WTC11 (cell line): ENCODE measurements around the gene BCO1. TPM values are rescaled to one million over a fixed set of nuclear protein-coding genes. Genes with fewer than 3 reads are reported as not detected.

Experiments
- ATAC-seq: fragments of 200-7000 bp; cut with Tn5 transposase; 2 replicates; pipeline ENCODE4 v1.10.0; 2021; ENCODE audit warnings: mild to moderate bottlenecking, moderate library complexity
- CTCF ChIA-PET: fragments of 300-600 bp; sonication (Branson Sonifier 250); formaldehyde crosslinking; loops from one replicate; lab custom pipeline; 2021; ENCODE audit warnings: antibody characterized with exemption; lab: Charles Lee
- POLR2A ChIA-PET: fragments of 350-600 bp; sonication (Branson Sonifier 250); formaldehyde crosslinking; loops from one replicate; lab custom pipeline; 2021; ENCODE audit warnings: antibody characterized with exemption; lab: Charles Lee
- DNase-seq: peaks from one replicate; pipeline ENCODE4 v3.0.0; 2021; ENCODE audit warnings: low spot score
- H3K27ac Mint-ChIP-seq: 2 replicates; pipeline ENCODE4 v1.8.0; 2021; ENCODE audit warnings: mixed read lengths
- H3K27me3 Mint-ChIP-seq: 2 replicates; pipeline ENCODE4 v1.8.0; 2021; ENCODE audit warnings: low read depth, mild to moderate bottlenecking, moderate library complexity, mixed read lengths
- H3K36me3 Mint-ChIP-seq: 2 replicates; pipeline ENCODE4 v1.8.0; 2021; ENCODE audit warnings: mixed read lengths
- H3K4me1 Mint-ChIP-seq: 2 replicates; pipeline ENCODE4 v1.8.0; 2022; ENCODE audit warnings: mixed read lengths
- H3K4me3 Mint-ChIP-seq: 2 replicates; pipeline ENCODE4 v1.8.0; 2021; ENCODE audit warnings: mild to moderate bottlenecking, moderate library complexity, mixed read lengths
- H3K9me3 Mint-ChIP-seq: 2 replicates; pipeline ENCODE4 v1.8.0; 2021; ENCODE audit warnings: mixed read lengths
- EMX1 ChIP-seq: fragments of 250-450 bp; sonication (Bioruptor Pico); IDR thresholded peaks from 2 replicates; pipeline ENCODE4 v1.8.0; 2021; ENCODE audit warnings: mild to moderate bottlenecking
- ESRRA ChIP-seq: sonication (generic); formaldehyde crosslinking; IDR thresholded peaks from 2 replicates; pipeline ENCODE4 v1.8.1; 2022; ENCODE audit warnings: mild to moderate bottlenecking, missing genetic modification reagents, borderline replicate concordance
- FOXK1 ChIP-seq: sonication (generic); formaldehyde crosslinking; IDR thresholded peaks from 2 replicates; pipeline ENCODE4 v1.8.0; 2022; ENCODE audit warnings: mild to moderate bottlenecking, moderate library complexity, missing genetic modification reagents
- JAZF1 ChIP-seq: fragments of 250-450 bp; sonication (Bioruptor Pico); IDR thresholded peaks from 2 replicates; pipeline ENCODE4 v1.9.0; 2021; ENCODE audit warnings: moderate library complexity, mild to moderate bottlenecking, inconsistent platforms
- KAT7 ChIP-seq: sonication (generic); formaldehyde crosslinking; IDR thresholded peaks from 2 replicates; pipeline ENCODE4 v1.8.1; 2023; ENCODE audit warnings: missing genetic modification reagents, mild to moderate bottlenecking, borderline replicate concordance
- MYBL2 ChIP-seq: sonication (generic); formaldehyde crosslinking; IDR thresholded peaks from 2 replicates; pipeline ENCODE4 v1.8.1; 2023; ENCODE audit warnings: mild to moderate bottlenecking, moderate library complexity, missing genetic modification reagents
- NFE2L1 ChIP-seq: sonication (generic); formaldehyde crosslinking; IDR thresholded peaks from 2 replicates; pipeline ENCODE4 v1.8.1; 2023; ENCODE audit warnings: missing genetic modification reagents
- NR1H2 ChIP-seq: sonication (generic); formaldehyde crosslinking; IDR thresholded peaks from 2 replicates; pipeline ENCODE4 v1.9.0; 2021; ENCODE audit warnings: mild to moderate bottlenecking, moderate library complexity, missing genetic modification reagents
- SMAD3 ChIP-seq: sonication (generic); formaldehyde crosslinking; IDR thresholded peaks from 2 replicates; pipeline ENCODE4 v1.8.0; 2022; ENCODE audit warnings: missing genetic modification reagents, mild to moderate bottlenecking, borderline replicate concordance
- SP1 ChIP-seq: sonication (generic); formaldehyde crosslinking; conservative IDR thresholded peaks from 2 replicates; pipeline ENCODE4 v1.8.1; 2022; ENCODE audit warnings: missing genetic modification reagents
- TEAD1 ChIP-seq: sonication (generic); formaldehyde crosslinking; IDR thresholded peaks from 2 replicates; pipeline ENCODE4 v1.8.0; 2022; ENCODE audit warnings: mild to moderate bottlenecking, missing genetic modification reagents
- TEAD4 ChIP-seq: sonication (generic); formaldehyde crosslinking; IDR thresholded peaks from 2 replicates; pipeline ENCODE4 v1.8.0; 2022; ENCODE audit warnings: mild to moderate bottlenecking, missing genetic modification reagents
- ZNF232 ChIP-seq: sonication (generic); formaldehyde crosslinking; IDR thresholded peaks from 2 replicates; pipeline ENCODE4 v1.8.0; 2022; ENCODE audit warnings: mild to moderate bottlenecking, missing genetic modification reagents
- ZNF423 ChIP-seq: fragments of 250-450 bp; sonication (Bioruptor Pico); IDR thresholded peaks from 2 replicates; pipeline ENCODE4 v2.1.2; 2022; ENCODE audit warnings: mild to moderate bottlenecking, moderate library complexity
- ZNF671 ChIP-seq: fragments of 250-450 bp; sonication (Bioruptor Pico); IDR thresholded peaks from 2 replicates; pipeline ENCODE4 v1.8.0; 2021; ENCODE audit warnings: mild to moderate bottlenecking
- total RNA-seq: library from RNA; stranded (reverse); gene quantifications from 3 replicates; pipeline ENCODE4 v1.2.3, GENCODE V29; 2021
- TF ChIP-seq, protein P1 (sequence below): sonication (generic); formaldehyde crosslinking; IDR thresholded peaks from 2 replicates; pipeline ENCODE4 v1.8.1; 2023; ENCODE audit warnings: mild to moderate bottlenecking, missing genetic modification reagents
- TF ChIP-seq, protein P2 (sequence below): sonication (generic); formaldehyde crosslinking; IDR thresholded peaks from 2 replicates; pipeline ENCODE4 v1.8.1; 2022; ENCODE audit warnings: mild to moderate bottlenecking, moderate library complexity, missing genetic modification reagents
- TF ChIP-seq, protein P3 (sequence below): sonication (generic); formaldehyde crosslinking; IDR thresholded peaks from 2 replicates; pipeline ENCODE4 v1.8.1; 2023; ENCODE audit warnings: mild to moderate bottlenecking, moderate library complexity, missing genetic modification reagents
- TF ChIP-seq, protein P4 (sequence below): sonication (generic); formaldehyde crosslinking; IDR thresholded peaks from 2 replicates; pipeline ENCODE4 v1.8.0; 2022; ENCODE audit warnings: mild to moderate bottlenecking, missing genetic modification reagents
- TF ChIP-seq, protein P5 (sequence below): sonication (generic); formaldehyde crosslinking; conservative IDR thresholded peaks from 2 replicates; pipeline ENCODE4 v1.8.1; 2023; ENCODE audit warnings: mild to moderate bottlenecking, low read depth, missing genetic modification reagents, moderate library complexity
- TF ChIP-seq, protein P6 (sequence below): fragments of 250-450 bp; sonication (Bioruptor Pico); IDR thresholded peaks from 2 replicates; pipeline ENCODE4 v1.8.0; 2021; ENCODE audit warnings: mild to moderate bottlenecking

The BCO1 gene
- total RNA-seq, 1 experiment from 2014 or later = 0.15 TPM

DNA sequence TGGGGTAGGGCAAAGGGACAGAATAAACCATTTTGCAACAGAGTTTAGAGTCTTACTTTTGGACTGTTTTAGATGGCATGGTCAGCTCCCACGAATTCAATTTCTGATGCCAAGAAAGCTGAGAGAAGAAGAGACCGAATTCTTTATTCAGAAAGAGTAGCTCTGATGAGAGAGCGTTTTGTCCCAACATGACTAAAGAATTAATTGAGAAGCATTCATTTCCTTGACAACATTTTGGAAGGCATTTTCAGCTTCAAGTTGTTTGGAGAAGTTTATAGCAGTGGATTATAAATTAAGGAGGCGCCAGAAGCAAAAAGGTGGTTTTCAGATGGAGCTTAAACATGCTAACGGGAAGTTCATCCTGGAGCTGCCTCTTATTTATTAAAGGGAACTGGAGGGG, 88.5 kb downstream of the BCO1 start:
- CTCF ChIA-PET = no interaction called here
- H3K4me1 Mint-ChIP-seq = peaks cover 3% of the 10 kb centered on the region; the same call in 1 of the 2 replicates
- ATAC-seq = no peak
- H3K27ac Mint-ChIP-seq = peak overlapping the region; percentile 42
- DNase-seq = no peak
- no peaks in the 10 kb centered on the region for H3K27me3 Mint-ChIP-seq
- TF ChIP-seq FOXK1 (no peak), ZNF423 (CRISPR knock-in tag) (no peak), NR1H2 (CRISPR knock-in tag) (no peak), ZNF232 (CRISPR knock-in tag) (no peak), ESRRA (CRISPR knock-in tag) (no peak), EMX1 (CRISPR knock-in tag) (no peak)
- TF ChIP-seq, protein P1, sequence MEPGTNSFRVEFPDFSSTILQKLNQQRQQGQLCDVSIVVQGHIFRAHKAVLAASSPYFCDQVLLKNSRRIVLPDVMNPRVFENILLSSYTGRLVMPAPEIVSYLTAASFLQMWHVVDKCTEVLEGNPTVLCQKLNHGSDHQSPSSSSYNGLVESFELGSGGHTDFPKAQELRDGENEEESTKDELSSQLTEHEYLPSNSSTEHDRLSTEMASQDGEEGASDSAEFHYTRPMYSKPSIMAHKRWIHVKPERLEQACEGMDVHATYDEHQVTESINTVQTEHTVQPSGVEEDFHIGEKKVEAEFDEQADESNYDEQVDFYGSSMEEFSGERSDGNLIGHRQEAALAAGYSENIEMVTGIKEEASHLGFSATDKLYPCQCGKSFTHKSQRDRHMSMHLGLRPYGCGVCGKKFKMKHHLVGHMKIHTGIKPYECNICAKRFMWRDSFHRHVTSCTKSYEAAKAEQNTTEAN = no peak
- H3K36me3 Mint-ChIP-seq = no peaks in the 10 kb centered on the region
- POLR2A ChIA-PET = interaction anchor here (1.4 kb wide), 1 partner anchor 12 kb away, joined by 5 read pairs; the partner anchor contains the start of gene GAN
- H3K4me3 Mint-ChIP-seq = no peak overlapping the region
- H3K9me3 Mint-ChIP-seq = no peaks in the 10 kb centered on the region

DNA sequence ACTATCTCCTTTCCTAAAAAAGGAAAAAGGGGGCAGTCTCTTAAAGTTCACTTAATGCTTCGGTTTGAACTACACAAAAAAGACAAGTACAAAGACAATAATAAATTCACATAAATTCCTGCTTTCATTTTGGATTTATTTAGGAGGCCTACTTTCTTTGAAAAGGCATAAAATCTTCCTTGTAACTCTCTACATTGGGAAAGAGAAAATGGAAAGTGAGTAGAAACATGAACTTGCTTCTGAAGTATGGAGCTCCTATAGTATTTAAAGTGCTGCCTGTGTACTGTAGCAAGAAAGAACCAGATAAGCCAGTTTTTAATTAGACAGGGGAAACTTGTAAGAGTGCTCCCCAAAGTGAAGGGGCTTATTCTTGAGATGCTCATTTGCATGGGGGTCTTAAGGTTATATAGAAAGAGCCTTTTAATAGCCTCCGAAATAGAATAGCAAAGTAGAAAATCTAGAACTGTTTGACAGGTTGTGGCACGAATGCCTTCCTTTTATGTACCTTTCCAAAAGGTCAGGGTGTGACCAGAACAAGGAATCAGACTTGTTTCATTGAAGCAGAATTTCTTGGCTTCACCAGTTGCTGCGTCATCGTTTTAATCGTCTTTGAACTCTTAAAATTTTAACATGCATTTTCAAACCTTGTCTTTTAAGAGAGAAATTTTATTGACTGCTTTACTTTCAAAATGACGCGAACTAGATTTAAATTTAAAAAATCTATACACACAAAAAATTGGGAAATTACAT, 89.1 kb downstream of the BCO1 start:
- no peaks in the 10 kb centered on the region for H3K27me3 Mint-ChIP-seq
- CTCF ChIA-PET = no interaction called here
- peaks cover 3% of the 10 kb centered on the region for H3K9me3 Mint-ChIP-seq
- H3K4me3 Mint-ChIP-seq = no peak overlapping the region
- peaks cover 3% of the 10 kb centered on the region; the same call in 1 of the 2 replicates for H3K4me1 Mint-ChIP-seq
- no peak for TF ChIP-seq KAT7 (CRISPR knock-in tag)
- no peak for TF ChIP-seq TEAD1 (CRISPR knock-in tag)
- TF ChIP-seq, protein P2, sequence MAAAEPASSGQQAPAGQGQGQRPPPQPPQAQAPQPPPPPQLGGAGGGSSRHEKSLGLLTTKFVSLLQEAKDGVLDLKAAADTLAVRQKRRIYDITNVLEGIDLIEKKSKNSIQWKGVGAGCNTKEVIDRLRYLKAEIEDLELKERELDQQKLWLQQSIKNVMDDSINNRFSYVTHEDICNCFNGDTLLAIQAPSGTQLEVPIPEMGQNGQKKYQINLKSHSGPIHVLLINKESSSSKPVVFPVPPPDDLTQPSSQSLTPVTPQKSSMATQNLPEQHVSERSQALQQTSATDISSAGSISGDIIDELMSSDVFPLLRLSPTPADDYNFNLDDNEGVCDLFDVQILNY (CRISPR knock-in tag) = no peak
- no peak for TF ChIP-seq JAZF1
- TF ChIP-seq, protein P3, sequence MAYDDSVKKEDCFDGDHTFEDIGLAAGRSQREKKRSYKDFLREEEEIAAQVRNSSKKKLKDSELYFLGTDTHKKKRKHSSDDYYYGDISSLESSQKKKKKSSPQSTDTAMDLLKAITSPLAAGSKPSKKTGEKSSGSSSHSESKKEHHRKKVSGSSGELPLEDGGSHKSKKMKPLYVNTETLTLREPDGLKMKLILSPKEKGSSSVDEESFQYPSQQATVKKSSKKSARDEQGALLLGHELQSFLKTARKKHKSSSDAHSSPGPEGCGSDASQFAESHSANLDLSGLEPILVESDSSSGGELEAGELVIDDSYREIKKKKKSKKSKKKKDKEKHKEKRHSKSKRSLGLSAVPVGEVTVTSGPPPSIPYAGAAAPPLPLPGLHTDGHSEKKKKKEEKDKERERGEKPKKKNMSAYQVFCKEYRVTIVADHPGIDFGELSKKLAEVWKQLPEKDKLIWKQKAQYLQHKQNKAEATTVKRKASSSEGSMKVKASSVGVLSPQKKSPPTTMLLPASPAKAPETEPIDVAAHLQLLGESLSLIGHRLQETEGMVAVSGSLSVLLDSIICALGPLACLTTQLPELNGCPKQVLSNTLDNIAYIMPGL (CRISPR knock-in tag) = no peak
- TF ChIP-seq MYBL2 (CRISPR knock-in tag) = no peak
- TF ChIP-seq, protein P4, sequence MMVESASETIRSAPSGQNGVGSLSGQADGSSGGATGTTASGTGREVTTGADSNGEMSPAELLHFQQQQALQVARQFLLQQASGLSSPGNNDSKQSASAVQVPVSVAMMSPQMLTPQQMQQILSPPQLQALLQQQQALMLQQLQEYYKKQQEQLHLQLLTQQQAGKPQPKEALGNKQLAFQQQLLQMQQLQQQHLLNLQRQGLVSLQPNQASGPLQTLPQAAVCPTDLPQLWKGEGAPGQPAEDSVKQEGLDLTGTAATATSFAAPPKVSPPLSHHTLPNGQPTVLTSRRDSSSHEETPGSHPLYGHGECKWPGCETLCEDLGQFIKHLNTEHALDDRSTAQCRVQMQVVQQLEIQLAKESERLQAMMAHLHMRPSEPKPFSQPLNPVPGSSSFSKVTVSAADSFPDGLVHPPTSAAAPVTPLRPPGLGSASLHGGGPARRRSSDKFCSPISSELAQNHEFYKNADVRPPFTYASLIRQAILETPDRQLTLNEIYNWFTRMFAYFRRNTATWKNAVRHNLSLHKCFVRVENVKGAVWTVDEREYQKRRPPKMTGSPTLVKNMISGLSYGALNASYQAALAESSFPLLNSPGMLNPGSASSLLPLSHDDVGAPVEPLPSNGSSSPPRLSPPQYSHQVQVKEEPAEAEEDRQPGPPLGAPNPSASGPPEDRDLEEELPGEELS (CRISPR knock-in tag) = no peak
- TF ChIP-seq ZNF232 (CRISPR knock-in tag) = no peak
- TF ChIP-seq, protein P5, sequence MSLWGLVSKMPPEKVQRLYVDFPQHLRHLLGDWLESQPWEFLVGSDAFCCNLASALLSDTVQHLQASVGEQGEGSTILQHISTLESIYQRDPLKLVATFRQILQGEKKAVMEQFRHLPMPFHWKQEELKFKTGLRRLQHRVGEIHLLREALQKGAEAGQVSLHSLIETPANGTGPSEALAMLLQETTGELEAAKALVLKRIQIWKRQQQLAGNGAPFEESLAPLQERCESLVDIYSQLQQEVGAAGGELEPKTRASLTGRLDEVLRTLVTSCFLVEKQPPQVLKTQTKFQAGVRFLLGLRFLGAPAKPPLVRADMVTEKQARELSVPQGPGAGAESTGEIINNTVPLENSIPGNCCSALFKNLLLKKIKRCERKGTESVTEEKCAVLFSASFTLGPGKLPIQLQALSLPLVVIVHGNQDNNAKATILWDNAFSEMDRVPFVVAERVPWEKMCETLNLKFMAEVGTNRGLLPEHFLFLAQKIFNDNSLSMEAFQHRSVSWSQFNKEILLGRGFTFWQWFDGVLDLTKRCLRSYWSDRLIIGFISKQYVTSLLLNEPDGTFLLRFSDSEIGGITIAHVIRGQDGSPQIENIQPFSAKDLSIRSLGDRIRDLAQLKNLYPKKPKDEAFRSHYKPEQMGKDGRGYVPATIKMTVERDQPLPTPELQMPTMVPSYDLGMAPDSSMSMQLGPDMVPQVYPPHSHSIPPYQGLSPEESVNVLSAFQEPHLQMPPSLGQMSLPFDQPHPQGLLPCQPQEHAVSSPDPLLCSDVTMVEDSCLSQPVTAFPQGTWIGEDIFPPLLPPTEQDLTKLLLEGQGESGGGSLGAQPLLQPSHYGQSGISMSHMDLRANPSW (CRISPR knock-in tag) = no peak
- TF ChIP-seq, protein P6, sequence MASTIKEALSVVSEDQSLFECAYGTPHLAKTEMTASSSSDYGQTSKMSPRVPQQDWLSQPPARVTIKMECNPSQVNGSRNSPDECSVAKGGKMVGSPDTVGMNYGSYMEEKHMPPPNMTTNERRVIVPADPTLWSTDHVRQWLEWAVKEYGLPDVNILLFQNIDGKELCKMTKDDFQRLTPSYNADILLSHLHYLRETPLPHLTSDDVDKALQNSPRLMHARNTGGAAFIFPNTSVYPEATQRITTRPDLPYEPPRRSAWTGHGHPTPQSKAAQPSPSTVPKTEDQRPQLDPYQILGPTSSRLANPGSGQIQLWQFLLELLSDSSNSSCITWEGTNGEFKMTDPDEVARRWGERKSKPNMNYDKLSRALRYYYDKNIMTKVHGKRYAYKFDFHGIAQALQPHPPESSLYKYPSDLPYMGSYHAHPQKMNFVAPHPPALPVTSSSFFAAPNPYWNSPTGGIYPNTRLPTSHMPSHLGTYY (CRISPR knock-in tag) = no peak
- TF ChIP-seq TEAD4 (CRISPR knock-in tag) = no peak
- no peak for TF ChIP-seq SMAD3
- no peak for TF ChIP-seq NFE2L1 (CRISPR knock-in tag)
- no peak for TF ChIP-seq ZNF671 (CRISPR knock-in tag)
- TF ChIP-seq SP1 = no peak
- peaks cover 3% of the 10 kb centered on the region; the same call in 1 of the 2 replicates for H3K36me3 Mint-ChIP-seq
- no peak for DNase-seq
- POLR2A ChIA-PET = interaction anchor here (1.4 kb wide), 1 partner anchor 13 kb away, joined by 5 read pairs; the partner anchor contains the start of gene GAN
- no peak overlapping the region for H3K27ac Mint-ChIP-seq
- ATAC-seq = no peak
